Coronary artery (tissue), 2 donors: ENCODE data around the gene COMP.
"Not testable (repeated sequence)": the region's sequence is repeated elsewhere in the genome, so short reads cannot be mapped to it uniquely, and the experiment has no call there.

Source experiments
- DNase-seq: peaks from one replicate; pipeline ENCODE4 v3.0.0-alpha.2; 2017; ENCODE audit warnings: low spot score
- H3K27ac ChIP-seq, 2 donors: fragments of 200-600 bp; sonication (generic); one replicate each; pipeline ENCODE4 v1.5.1; 2016 to 2019
- H3K4me3 ChIP-seq: fragments of 200-600 bp; sonication (generic); 2 replicates; pipeline ENCODE4 v1.5.1; 2016; ENCODE audit warnings: mild to moderate bottlenecking, moderate library complexity
- TF ChIP-seq, protein P1 (sequence below): fragments of 200-600 bp; sonication (generic); IDR thresholded peaks from one replicate; pipeline ENCODE4 v1.5.1; 2019; ENCODE audit warnings: antibody characterized with exemption

The COMP gene

DNA sequence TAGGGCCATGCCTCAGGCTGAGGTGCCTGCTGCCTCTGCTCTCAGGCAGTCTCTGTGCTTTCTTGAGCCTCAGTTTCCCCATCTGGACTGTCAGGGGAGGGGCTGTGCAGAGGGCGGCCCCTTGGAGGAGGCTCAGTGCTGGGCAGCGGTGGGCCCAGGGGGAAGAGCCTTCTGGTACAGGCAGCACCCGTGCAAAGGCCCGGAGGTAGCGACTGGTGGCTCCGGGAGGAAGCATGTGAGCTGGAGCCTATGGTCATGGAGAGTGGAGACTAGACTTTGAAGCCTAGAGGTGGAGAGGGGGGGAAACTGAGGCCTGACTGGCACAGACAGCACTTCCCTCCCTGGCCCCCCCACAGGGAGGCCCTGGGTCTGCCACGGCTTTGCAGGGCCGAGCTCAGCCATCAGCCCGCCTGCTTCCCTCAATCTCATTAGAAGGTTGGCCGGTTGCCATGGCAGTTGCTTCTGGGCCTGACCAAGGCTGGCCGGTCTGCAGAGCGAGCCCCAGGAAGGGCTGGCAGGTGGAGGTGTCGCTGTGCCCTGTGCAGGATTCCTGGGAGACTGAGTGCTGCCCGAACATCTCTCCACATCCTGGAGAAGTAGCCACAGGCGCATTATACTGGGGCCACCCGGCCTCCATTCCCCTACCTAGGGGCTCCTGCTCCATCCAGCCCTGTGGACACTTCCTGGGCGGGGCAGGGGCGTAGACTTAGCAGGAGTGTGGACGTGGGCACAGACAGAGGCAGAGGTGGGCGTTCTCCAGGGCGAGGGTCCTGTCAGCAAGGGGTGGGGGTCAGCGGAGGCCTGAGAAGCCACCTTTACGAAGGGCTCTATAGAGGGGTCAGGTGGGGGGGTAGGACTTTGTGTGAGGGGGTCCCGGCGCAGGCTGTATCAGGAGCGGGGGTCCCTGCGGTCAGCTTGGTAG is 54.4 kb downstream of the COMP start:
- TF ChIP-seq, protein P1, sequence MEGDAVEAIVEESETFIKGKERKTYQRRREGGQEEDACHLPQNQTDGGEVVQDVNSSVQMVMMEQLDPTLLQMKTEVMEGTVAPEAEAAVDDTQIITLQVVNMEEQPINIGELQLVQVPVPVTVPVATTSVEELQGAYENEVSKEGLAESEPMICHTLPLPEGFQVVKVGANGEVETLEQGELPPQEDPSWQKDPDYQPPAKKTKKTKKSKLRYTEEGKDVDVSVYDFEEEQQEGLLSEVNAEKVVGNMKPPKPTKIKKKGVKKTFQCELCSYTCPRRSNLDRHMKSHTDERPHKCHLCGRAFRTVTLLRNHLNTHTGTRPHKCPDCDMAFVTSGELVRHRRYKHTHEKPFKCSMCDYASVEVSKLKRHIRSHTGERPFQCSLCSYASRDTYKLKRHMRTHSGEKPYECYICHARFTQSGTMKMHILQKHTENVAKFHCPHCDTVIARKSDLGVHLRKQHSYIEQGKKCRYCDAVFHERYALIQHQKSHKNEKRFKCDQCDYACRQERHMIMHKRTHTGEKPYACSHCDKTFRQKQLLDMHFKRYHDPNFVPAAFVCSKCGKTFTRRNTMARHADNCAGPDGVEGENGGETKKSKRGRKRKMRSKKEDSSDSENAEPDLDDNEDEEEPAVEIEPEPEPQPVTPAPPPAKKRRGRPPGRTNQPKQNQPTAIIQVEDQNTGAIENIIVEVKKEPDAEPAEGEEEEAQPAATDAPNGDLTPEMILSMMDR: no peak
- DNase-seq: no peak
- no peak overlapping the region for H3K27ac ChIP-seq
- no peak overlapping the region for H3K4me3 ChIP-seq

DNA sequence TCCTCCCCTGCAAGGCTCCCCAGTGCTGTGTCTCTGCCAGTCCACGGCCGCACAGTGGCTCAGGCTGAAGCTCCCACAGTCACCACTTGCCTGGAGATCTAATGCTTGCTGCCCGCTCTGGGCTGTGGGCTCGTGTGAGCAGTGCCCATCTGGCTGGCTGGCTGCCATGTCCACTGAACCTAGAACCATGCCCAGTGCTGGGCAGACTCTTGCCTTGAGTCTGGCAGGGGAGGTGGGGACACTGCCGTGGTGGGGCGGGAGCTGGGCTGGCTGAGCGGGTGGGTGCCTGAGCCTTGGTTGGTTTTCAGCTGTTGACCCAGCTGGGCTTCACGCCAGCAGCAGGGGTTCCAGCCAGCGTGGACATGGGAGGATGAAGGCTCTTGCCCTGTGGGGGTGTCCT is 55.4 kb downstream of the COMP start:
- TF ChIP-seq, protein P1: no peak
- Histone ChIP-seq H3K4me3 (no peak overlapping the region), H3K27ac (no peak overlapping the region)
- DNase-seq: no peak

DNA sequence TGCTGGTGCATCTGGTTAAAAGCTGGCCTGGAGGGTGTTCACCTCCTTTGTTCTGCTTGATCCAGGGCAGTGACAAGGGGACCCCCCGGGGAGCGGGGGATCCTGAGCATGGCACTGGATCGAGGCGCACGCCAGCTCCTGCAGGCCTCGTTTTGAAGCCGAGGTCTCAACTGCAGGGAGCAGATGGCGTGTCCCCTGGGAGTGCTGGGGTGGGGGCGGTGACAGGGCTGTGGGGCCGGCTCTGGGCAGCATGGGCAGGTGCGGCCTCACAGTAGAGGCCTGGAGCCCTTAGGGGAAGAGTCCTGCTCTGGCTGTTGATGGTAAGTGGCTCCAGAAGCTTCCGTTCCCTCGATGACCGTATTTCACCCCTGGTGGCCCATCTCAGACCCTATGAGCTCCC is 55.8 kb downstream of the COMP start:
- no peak for DNase-seq
- no peak overlapping the region for H3K27ac ChIP-seq
- TF ChIP-seq, protein P1: no peak
- no peak overlapping the region for H3K4me3 ChIP-seq

DNA sequence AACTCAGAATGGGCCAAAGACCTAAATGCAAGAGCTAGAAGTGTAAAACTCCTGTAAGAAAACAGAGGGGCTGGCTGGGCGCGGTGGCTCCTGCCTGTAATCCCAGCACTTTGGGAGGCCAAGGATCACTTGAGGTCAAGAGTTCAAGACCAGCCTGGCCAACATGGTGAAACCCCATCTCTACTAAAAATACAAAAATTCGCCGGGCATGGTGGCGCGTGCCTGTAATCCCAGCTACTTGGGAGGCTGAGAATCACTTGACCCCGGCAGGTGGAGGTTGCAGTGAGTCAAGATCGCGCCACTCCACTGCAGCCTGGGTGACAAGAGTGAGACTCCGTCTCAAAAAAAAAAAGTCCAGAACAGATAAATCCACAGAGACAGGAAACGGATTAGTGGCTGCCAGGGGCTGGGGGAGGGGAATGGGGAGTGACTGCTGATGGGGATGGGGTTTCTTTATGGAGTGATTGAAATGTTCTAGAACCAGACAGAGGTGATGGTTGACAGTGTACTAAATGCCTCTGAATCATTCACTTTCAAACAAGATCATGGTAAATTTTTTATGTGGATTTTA is 57.3 kb downstream of the COMP start:
- H3K4me3 ChIP-seq, DNase-seq, H3K27ac ChIP-seq: not testable (repeated sequence)

DNA sequence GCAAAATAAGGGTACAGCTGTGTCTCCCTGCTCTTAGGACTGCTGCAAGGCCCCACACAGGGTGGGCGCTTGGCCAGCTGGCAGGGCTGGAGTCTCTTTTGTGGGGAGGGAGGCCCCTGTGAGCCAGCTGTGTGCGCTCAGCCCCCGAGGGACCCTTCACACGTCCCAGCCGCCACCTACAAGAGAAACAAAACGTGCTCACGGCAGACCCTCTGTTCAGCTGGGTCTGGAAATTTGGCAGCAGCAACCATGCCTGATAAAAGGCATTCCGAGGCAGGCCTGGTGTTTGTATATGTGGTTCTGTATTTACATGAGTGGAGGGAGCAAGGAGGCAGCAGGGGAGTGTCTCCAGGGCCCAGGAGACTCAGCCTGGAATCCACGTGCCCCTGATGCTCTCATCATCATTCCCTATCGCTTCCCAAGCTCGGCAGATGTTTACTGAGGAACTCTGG is 57.9 kb downstream of the COMP start:
- no peak for DNase-seq
- Histone ChIP-seq H3K27ac (no peak overlapping the region), H3K4me3 (no peak overlapping the region)
- TF ChIP-seq, protein P1: no peak
